Smooth muscle cell (in vitro differentiated cells): ENCODE measurements around the gene PDK2. TPM values are rescaled to one million over a fixed set of nuclear protein-coding genes. Genes with fewer than 3 reads are reported as not detected.

Experiments used
- DNase-seq: peaks from one replicate; lab custom pipeline; 2025; ENCODE audit not compliant: unreplicated experiment; lab: John Stamatoyannopoulos, UW
- H2AFZ ChIP-seq: fragments of 200-600 bp; sonication (generic); 2 replicates; pipeline ENCODE4 v1.6.0; 2016; ENCODE audit warnings: antibody characterized with exemption, low read depth, mild to moderate bottlenecking
- H3F3A ChIP-seq: fragments of 200-600 bp; sonication (generic); 2 replicates; pipeline ENCODE4 v1.6.0; 2017; ENCODE audit warnings: antibody characterized with exemption, low read depth
- H3K27ac ChIP-seq: fragments of 200-600 bp; sonication (generic); 2 replicates; pipeline ENCODE4 v1.5.1; 2016; ENCODE audit warnings: low read depth, mild to moderate bottlenecking
- H3K27me3 ChIP-seq: fragments of 200-600 bp; sonication (generic); 2 replicates; pipeline ENCODE4 v1.6.1; 2016; ENCODE audit warnings: low read depth, mild to moderate bottlenecking
- H3K36me3 ChIP-seq: fragments of 200-600 bp; sonication (generic); 2 replicates; pipeline ENCODE4 v1.5.1; 2016; ENCODE audit warnings: low read depth
- H3K4me1 ChIP-seq: fragments of 200-600 bp; sonication (generic); 2 replicates; pipeline ENCODE4 v1.5.1; 2016; ENCODE audit warnings: low read depth
- H3K4me2 ChIP-seq: fragments of 200-600 bp; sonication (generic); 2 replicates; pipeline ENCODE4 v1.6.0; 2016; ENCODE audit warnings: mild to moderate bottlenecking
- H3K4me3 ChIP-seq: fragments of 200-600 bp; sonication (generic); 2 replicates; pipeline ENCODE4 v1.5.1; 2016; ENCODE audit warnings: mild to moderate bottlenecking
- H3K79me2 ChIP-seq: fragments of 200-600 bp; sonication (generic); 2 replicates; pipeline ENCODE4 v1.6.0; 2016; ENCODE audit warnings: low read depth, mild to moderate bottlenecking
- H3K9ac ChIP-seq: fragments of 200-600 bp; sonication (generic); 2 replicates; pipeline ENCODE4 v1.6.0; 2016; ENCODE audit warnings: low read depth
- H3K9me3 ChIP-seq: fragments of 200-600 bp; sonication (generic); replicated peaks from 2 replicates; pipeline ENCODE4 v1.5.1; 2016; ENCODE audit warnings: low read depth
- H4K20me1 ChIP-seq: fragments of 200-600 bp; sonication (generic); 2 replicates; pipeline ENCODE4 v1.6.0; 2016; ENCODE audit warnings: low read depth
- CTCF ChIP-seq: fragments of 200-600 bp; sonication (generic); IDR thresholded peaks from 2 replicates; pipeline ENCODE4 v1.5.1; 2017; ENCODE audit warnings: borderline replicate concordance, mild to moderate bottlenecking, antibody characterized with exemption; ENCODE audit not compliant: insufficient read depth, poor library complexity, severe bottlenecking
- WGBS: methylation state at CpG from one replicate; pipeline ENCODE4 v1.1.7; 2016; ENCODE audit warnings: low lambda C conversion rate; 5-methylcytosine and 5-hydroxymethylcytosine counted together
- polyA plus RNA-seq: library from polyadenylated mRNA; unstranded; fragments of >200 nt; fragmentation: Nextera tagmentation; extraction: Ambion mirVana; gene quantifications from 2 replicates; pipeline ENCODE4 v1.2.1, GENCODE V29; 2016
- total RNA-seq: library from RNA; depleted of rRNA; stranded (reverse); fragments of >200 nt; gene quantifications from 2 replicates; pipeline ENCODE4 v1.2.3, GENCODE V29; 2014

Gene PDK2
- total and polyA plus RNA-seq, 2 experiments from 2014 or later: 28.2 to 36.5 TPM

DNA sequence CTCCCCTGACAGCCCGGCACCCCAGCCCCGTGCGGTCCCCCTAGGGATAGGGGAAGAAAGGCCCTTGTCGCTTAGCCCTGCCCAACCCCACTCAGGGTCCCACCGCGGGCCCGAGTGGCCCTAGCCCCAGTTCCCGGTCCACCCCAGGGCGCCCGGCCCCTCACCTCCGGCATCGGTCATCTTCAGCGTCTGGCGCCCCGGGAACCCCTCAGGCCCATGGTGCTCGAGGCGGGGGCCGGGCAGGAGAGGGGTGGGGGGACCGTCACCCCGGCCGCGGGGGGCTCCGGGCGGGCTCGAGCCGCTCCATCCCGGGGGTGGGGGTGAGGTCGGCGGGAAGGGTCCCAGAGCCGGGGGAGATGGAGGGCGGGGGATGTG lies 34.2 kb downstream of the PDK2 start:
- TF ChIP-seq CTCF: no peak
- WGBS: 2% methylated on average over 13 of the region's 31 CpGs
- peak overlapping the region; percentile 67 for H3K4me3 ChIP-seq
- peaks cover 22% of the 10 kb centered on the region for H3K4me1 ChIP-seq
- H4K20me1 ChIP-seq: peaks cover 13% of the 10 kb centered on the region
- H3K4me2 ChIP-seq: peak overlapping the region; percentile 99
- H3K27me3 ChIP-seq: no peaks in the 10 kb centered on the region
- H3K9ac ChIP-seq: peak overlapping the region; percentile 90
- no peak overlapping the region for H3K27ac ChIP-seq
- peaks cover 14% of the 10 kb centered on the region for H3F3A ChIP-seq
- H3K36me3 ChIP-seq: no peaks in the 10 kb centered on the region
- no peaks in the 10 kb centered on the region for H3K79me2 ChIP-seq
- H2AFZ ChIP-seq: no peak overlapping the region
- no peak for DNase-seq
- no peaks in the 10 kb centered on the region for H3K9me3 ChIP-seq

DNA sequence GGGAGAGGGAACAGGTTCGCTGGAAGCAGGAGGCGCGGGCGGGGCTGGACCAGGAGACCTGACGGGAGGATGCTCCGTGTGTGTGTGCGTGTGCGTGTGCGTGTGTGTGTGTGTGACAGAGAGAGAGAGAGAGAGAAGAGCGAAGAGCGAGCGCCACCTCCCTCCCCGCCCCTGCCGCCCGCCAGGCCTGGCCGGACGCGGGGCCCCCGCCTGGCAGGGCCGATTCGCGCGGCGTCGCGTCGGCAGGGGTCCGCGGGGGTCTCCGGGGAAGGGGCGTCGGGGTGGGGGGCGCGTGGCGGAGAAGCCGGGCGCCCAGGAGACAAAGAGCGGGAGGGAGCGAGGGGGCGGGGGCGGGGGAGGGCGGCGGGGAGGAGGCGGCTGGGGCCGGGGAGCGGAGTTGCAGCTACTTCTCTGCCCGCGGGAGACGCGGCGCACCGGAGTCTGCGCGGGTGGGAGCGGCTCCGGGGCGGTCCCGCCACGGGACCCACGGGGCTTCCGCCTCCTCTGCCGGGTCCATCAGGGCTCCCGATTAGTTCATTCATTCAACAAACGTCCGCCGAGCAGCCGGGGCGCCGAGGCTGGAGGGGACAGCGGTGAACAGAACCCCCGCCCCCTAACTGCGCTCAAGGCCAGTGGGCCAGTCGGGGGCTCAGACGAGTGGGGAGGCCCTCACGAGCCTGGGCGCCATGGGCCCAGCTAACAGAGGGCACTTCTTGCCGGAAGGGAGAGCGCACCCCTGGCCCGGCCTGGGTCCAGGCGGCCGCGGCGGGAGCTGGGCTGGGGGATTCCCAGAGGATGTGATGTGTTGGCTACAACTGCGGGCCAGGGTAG lies 34.8 kb downstream of the PDK2 start, which contains the start of gene SAMD14:
Gene SAMD14 (minus strand): TSS at position 433 of the 831 bp plus-strand sequence. CDS start 5,201 bp downstream, outside the sequence.
- Histone ChIP-seq H3K9ac (peak within 1 kb of the TSS; percentile 90), H3K4me3 (peak within 1 kb of the TSS; percentile 67), H3K4me2 (peak within 1 kb of the TSS; percentile 99), H3K9me3 (no peaks in the 10 kb centered on the region), H3F3A (peaks cover 14% of the 10 kb centered on the region), H3K36me3 (no peaks in the 10 kb centered on the region), H4K20me1 (peaks cover 13% of the 10 kb centered on the region), H3K4me1 (peaks cover 21% of the 10 kb centered on the region), H3K27ac (peak within 1 kb of the TSS; percentile 59), H3K79me2 (no peaks in the 10 kb centered on the region), H3K27me3 (no peaks in the 10 kb centered on the region), H2AFZ (peak within 1 kb of the TSS; percentile 66)
- no peak for TF ChIP-seq CTCF
- DNase-seq: no peak
- WGBS: 1% methylated on average over 30 of the region's 84 CpGs

GRCh38 chr17:50130559-50131305 lies 35.6 kb downstream of the PDK2 start:
- no peak overlapping the region for H3K9ac ChIP-seq
- H3K27me3 ChIP-seq: no peaks in the 10 kb centered on the region
- H3K4me3 ChIP-seq: peak overlapping the region; percentile 67
- H3K4me1 ChIP-seq: peaks cover 21% of the 10 kb centered on the region
- no peaks in the 10 kb centered on the region for H3K79me2 ChIP-seq
- no peak overlapping the region for H2AFZ ChIP-seq
- H3F3A ChIP-seq: peaks cover 14% of the 10 kb centered on the region
- peak overlapping the region; percentile 99 for H3K4me2 ChIP-seq
- H3K36me3 ChIP-seq: no peaks in the 10 kb centered on the region
- no peaks in the 10 kb centered on the region for H3K9me3 ChIP-seq
- WGBS: 46% methylated on average over 16 of the region's 19 CpGs
- TF ChIP-seq CTCF: no peak
- H4K20me1 ChIP-seq: peaks cover 13% of the 10 kb centered on the region
- no peak for DNase-seq
- no peak overlapping the region for H3K27ac ChIP-seq
